SU-DHL-6 (cell line): ENCODE data around the gene CDYL2.

ENCODE experiments used
- CTCF ChIP-seq: fragments of 200-600 bp; sonication (generic); IDR thresholded peaks from one replicate; pipeline ENCODE4 v1.5.1; 2017; ENCODE audit warnings: antibody characterized with exemption, mild to moderate bottlenecking, low read length, moderate library complexity; ENCODE audit not compliant: insufficient read depth, poor library complexity, severe bottlenecking
- EZH2phosphoT487 ChIP-seq: fragments of 200-600 bp; sonication (generic), shearing (Covaris generic); conservative IDR thresholded peaks from 2 replicates; pipeline ENCODE4 v1.6.1; 2018; ENCODE audit warnings: mild to moderate bottlenecking, antibody characterized with exemption, low read length, moderate library complexity, mixed read lengths

- TF ChIP-seq CTCF = no peak
- TF ChIP-seq EZH2phosphoT487 = no peak
Observed at GRCh38 chr16:80570106-80570478, 234.3 kb downstream of the CDYL2 start.
